K562 (cell line): Measurements from ENCODE around the gene MICOS13.

Source experiments
- CHD1 ChIP-seq: fragments of 200-600 bp; sonication (generic); IDR thresholded peaks from one replicate; pipeline ENCODE4 v1.6.1; 2012; ENCODE audit warnings: mild to moderate bottlenecking, moderate library complexity, low read length, inconsistent platforms
- ELF1 ChIP-seq: fragments of 200-800 bp; sonication (Bioruptor generic); IDR thresholded peaks from 2 replicates; pipeline ENCODE4 v1.6.1; 2016; ENCODE audit warnings: missing genetic modification characterization, missing compliant biosample characterization
- EZH2 ChIP-seq: IDR thresholded peaks from 2 replicates; pipeline ENCODE4 v1.6.1; 2012; ENCODE audit warnings: low read depth, mild to moderate bottlenecking, inconsistent platforms, low read length, borderline replicate concordance
- GABPB1 ChIP-seq: sonication (generic); formaldehyde crosslinking; IDR thresholded peaks from 2 replicates; pipeline ENCODE4 v1.8.0; 2022; ENCODE audit warnings: mild to moderate bottlenecking, missing genetic modification reagents
- OTX1 ChIP-seq: fragments of 450-650 bp; formaldehyde crosslinking; IDR thresholded peaks from 2 replicates; pipeline ENCODE4 v1.4.0; 2022; ENCODE audit warnings: mild to moderate bottlenecking
- RBM15 ChIP-seq: fragments of 200-400 bp; formaldehyde crosslinking; IDR thresholded peaks from 2 replicates; pipeline ENCODE4 v1.6.1; 2018; ENCODE audit warnings: mild to moderate bottlenecking, low read length, moderate library complexity; ENCODE audit not compliant: insufficient read depth
- SIN3A ChIP-seq, 2 experiments: fragments of 150-350 bp in 1 of 2; IDR thresholded peaks; 2 replicates each; pipeline ENCODE4 v1.6.1; 2011 to 2016; ENCODE audit warnings: borderline replicate concordance in 2 of 2, low read depth in 2 of 2, low read length in 2 of 2, mild to moderate bottlenecking in 2 of 2, moderate library complexity in 2 of 2; ENCODE audit not compliant: control insufficient read depth in 1 of 2
- SOX6 ChIP-seq: fragments of 450-650 bp; IDR thresholded peaks from 2 replicates; pipeline ENCODE4 v1.6.1; 2014; ENCODE audit warnings: mild to moderate bottlenecking
- TAF1 ChIP-seq: IDR thresholded peaks from 2 replicates; pipeline ENCODE4 v1.6.1; 2011; ENCODE audit warnings: mild to moderate bottlenecking, low read length, moderate library complexity; ENCODE audit not compliant: insufficient read depth, control insufficient read depth, severe bottlenecking; ENCODE audit errors: extremely low read depth
- TCF7L2 ChIP-seq: fragments of 150-350 bp; IDR thresholded peaks from 2 replicates; pipeline ENCODE4 v1.6.1; 2016; ENCODE audit warnings: low read depth, mild to moderate bottlenecking, low read length, moderate library complexity
- ZNF449 ChIP-seq: fragments of 250-450 bp; sonication (Bioruptor Pico); IDR thresholded peaks from 2 replicates; pipeline ENCODE4 v1.8.0; 2022; ENCODE audit warnings: moderate library complexity, mild to moderate bottlenecking, inconsistent platforms
- TF ChIP-seq, protein P1 (sequence below), 3 experiments: IDR thresholded peaks in 2 of 3; conservative IDR thresholded peaks in 1 of 3; 2 replicates each; pipeline ENCODE4 v1.5.1; 2011 to 2012; ENCODE audit warnings: low read length in 3 of 3, mild to moderate bottlenecking in 3 of 3, control low read depth in 2 of 3, improper control_type of control experiment in 1 of 3, inconsistent platforms in 1 of 3, low read depth in 1 of 3, mixed read lengths in 1 of 3, moderate library complexity in 1 of 3; ENCODE audit not compliant: insufficient read depth in 2 of 3
- TF ChIP-seq, protein P2 (sequence below): sonication (generic); formaldehyde crosslinking; IDR thresholded peaks from 2 replicates; pipeline ENCODE4 v1.9.0; 2022; ENCODE audit warnings: mild to moderate bottlenecking, missing genetic modification reagents

GRCh38 chr19:5679289-5680083, 830 bp downstream of the MICOS13 start:
- TF ChIP-seq CHD1 (no peak), RBM15 (no peak), TCF7L2 (no peak), SOX6 (no peak), OTX1 (CRISPR knock-in tag) (no peak), SIN3A (IDR thresholded peaks at IDR 0.05; ENCODE audit: borderline replicate concordance in 2 of 2, control insufficient read depth in 1 of 2, low read depth in 2 of 2, low read length in 2 of 2) (peak in 1 of 2 experiments; percentile 63; a peak in 1 of 4 replicates), TAF1 (no peak), ZNF449 (CRISPR knock-in tag) (no peak), EZH2 (no peak), GABPB1 (CRISPR knock-in tag) (no peak), ELF1 (tag) (no peak)
- TF ChIP-seq, protein P1, sequence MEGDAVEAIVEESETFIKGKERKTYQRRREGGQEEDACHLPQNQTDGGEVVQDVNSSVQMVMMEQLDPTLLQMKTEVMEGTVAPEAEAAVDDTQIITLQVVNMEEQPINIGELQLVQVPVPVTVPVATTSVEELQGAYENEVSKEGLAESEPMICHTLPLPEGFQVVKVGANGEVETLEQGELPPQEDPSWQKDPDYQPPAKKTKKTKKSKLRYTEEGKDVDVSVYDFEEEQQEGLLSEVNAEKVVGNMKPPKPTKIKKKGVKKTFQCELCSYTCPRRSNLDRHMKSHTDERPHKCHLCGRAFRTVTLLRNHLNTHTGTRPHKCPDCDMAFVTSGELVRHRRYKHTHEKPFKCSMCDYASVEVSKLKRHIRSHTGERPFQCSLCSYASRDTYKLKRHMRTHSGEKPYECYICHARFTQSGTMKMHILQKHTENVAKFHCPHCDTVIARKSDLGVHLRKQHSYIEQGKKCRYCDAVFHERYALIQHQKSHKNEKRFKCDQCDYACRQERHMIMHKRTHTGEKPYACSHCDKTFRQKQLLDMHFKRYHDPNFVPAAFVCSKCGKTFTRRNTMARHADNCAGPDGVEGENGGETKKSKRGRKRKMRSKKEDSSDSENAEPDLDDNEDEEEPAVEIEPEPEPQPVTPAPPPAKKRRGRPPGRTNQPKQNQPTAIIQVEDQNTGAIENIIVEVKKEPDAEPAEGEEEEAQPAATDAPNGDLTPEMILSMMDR (IDR thresholded peaks at IDR 0.05 in 2 of 3, conservative IDR thresholded peaks at IDR 0.05 in 1 of 3; ENCODE audit: insufficient read depth in 2 of 3, low read depth in 1 of 3, low read length in 3 of 3) = no peak
- TF ChIP-seq, protein P2, sequence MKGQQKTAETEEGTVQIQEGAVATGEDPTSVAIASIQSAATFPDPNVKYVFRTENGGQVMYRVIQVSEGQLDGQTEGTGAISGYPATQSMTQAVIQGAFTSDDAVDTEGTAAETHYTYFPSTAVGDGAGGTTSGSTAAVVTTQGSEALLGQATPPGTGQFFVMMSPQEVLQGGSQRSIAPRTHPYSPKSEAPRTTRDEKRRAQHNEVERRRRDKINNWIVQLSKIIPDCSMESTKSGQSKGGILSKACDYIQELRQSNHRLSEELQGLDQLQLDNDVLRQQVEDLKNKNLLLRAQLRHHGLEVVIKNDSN = peak; percentile 24; the same call in 1 of the 2 replicates
